Uterus (tissue), 4 donors: Measurements from ENCODE around the gene TRPM1. TPM values are rescaled to one million over a fixed set of nuclear protein-coding genes. Genes with fewer than 3 reads are reported as not detected.

Experiments
- DNase-seq, 2 donors: peaks; one replicate each; pipeline ENCODE4 v3.0.0-alpha.2; 2019 to 2020
- H3K27ac ChIP-seq, 2 donors: fragments of 200-600 bp; sonication (generic); 1 replicate in 1 of 2; 2 replicates in 1 of 2; pipeline ENCODE4 v1.5.1; 2016 to 2018
- H3K27me3 ChIP-seq, 2 donors: fragments of 200-600 bp; sonication (generic); one replicate each; pipeline ENCODE4 v1.5.1; 2018 to 2019; ENCODE audit warnings: control low read depth in 1 of 2
- H3K36me3 ChIP-seq, 2 donors: fragments of 200-600 bp; sonication (generic); one replicate each; pipeline ENCODE4 v1.5.1; 2019; ENCODE audit warnings: control low read depth in 1 of 2
- H3K4me1 ChIP-seq, 2 donors: fragments of 200-600 bp; sonication (generic); one replicate each; pipeline ENCODE4 v1.5.1; 2018 to 2019; ENCODE audit warnings: control low read depth in 1 of 2
- H3K4me3 ChIP-seq, 2 donors: fragments of 200-600 bp; sonication (generic); 1 replicate in 1 of 2; 2 replicates in 1 of 2; pipeline ENCODE4 v1.5.1; 2018 to 2019; ENCODE audit warnings: mild to moderate bottlenecking in 1 of 2
- H3K9me3 ChIP-seq, 2 donors: fragments of 200-600 bp; sonication (generic); one replicate each; pipeline ENCODE4 v1.5.1; 2019; ENCODE audit warnings: control low read depth in 1 of 2
- POLR2A ChIP-seq, 2 donors: fragments of 450-650 bp; IDR thresholded peaks; one replicate each; pipeline ENCODE4 v1.6.1; 2016; ENCODE audit warnings: antibody characterized with exemption in 2 of 2, mild to moderate bottlenecking in 1 of 2, moderate library complexity in 1 of 2
- intact Hi-C: fragments of 100-400 bp; cut with DNase I; formaldehyde crosslinking; loops from one replicate; pipeline ENCODE4 v1.15.1; 2023; ENCODE audit warnings: low total_unique reads
- total RNA-seq, 4 donors: library from RNA; depleted of rRNA in 3 of 4; stranded (reverse); fragments of >200 nt in 3 of 4; gene quantifications; one replicate each; pipeline versions ENCODE4 v1.1.0 to v1.2.4, GENCODE V29; 2014 to 2023
- TF ChIP-seq, protein P1 (sequence below), 4 experiments: fragments of 200-600 bp in 2 of 4; fragments of 450-650 bp in 2 of 4; sonication (generic) in 2 of 4; IDR thresholded peaks; one replicate each; pipeline ENCODE4 v1.5.1; 2016 to 2019; ENCODE audit warnings: antibody characterized with exemption in 4 of 4, mild to moderate bottlenecking in 2 of 4, moderate library complexity in 1 of 4
- donor health status: DM: yes; HTN: yes; CAD: no.

Gene TRPM1
- total RNA-seq = not detected

DNA sequence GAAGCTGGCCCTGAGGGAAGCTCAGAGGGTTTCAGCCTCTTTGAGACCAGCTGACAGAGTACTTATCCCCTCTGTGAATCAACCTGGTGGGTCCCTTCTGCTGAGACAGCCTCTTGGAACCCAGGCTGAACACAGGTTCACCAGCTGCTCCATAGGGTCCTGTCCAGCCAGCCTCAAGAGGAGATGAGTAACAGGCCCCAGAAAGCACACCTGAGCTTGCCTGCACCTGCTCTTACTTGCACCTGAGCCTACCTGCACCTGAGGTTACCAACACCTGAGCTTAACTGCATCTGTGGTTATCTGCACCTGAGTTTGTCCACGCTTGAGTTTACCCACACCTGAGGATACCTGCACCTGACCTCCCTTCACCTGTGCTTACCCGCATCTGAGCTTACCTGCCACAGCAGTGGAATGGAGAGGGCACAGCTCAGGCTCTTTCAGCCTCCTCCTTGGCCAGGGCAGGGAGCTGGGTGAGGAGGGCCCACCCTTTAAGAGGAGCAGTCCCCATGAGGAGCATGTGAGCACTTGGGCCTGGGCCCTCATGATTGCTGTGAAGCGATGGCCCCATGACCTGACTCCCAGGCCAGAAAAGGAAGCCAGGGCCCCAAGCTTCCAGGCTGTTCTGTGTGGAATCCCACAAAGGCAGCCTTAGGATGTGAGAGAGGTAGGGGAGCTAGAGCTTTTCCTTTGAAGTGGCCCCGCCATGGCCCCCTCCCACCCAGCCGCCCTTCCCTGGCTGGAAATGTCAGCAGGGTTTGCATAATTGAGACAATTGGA, at the start of gene TRPM1:
TSS of gene TRPM1 (minus strand) at position 464 of the 777 bp plus-strand sequence. CDS start 20,370 bp downstream, outside the sequence.
- H3K4me3 ChIP-seq = no peak within 1 kb of the TSS
- DNase-seq = no peak
- TF ChIP-seq, protein P1, sequence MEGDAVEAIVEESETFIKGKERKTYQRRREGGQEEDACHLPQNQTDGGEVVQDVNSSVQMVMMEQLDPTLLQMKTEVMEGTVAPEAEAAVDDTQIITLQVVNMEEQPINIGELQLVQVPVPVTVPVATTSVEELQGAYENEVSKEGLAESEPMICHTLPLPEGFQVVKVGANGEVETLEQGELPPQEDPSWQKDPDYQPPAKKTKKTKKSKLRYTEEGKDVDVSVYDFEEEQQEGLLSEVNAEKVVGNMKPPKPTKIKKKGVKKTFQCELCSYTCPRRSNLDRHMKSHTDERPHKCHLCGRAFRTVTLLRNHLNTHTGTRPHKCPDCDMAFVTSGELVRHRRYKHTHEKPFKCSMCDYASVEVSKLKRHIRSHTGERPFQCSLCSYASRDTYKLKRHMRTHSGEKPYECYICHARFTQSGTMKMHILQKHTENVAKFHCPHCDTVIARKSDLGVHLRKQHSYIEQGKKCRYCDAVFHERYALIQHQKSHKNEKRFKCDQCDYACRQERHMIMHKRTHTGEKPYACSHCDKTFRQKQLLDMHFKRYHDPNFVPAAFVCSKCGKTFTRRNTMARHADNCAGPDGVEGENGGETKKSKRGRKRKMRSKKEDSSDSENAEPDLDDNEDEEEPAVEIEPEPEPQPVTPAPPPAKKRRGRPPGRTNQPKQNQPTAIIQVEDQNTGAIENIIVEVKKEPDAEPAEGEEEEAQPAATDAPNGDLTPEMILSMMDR (IDR thresholded peaks at IDR 0.05) = no peak
- TF ChIP-seq POLR2A (IDR thresholded peaks at IDR 0.05) = no peak
- no peaks in the 10 kb centered on the region for H3K4me1 ChIP-seq
- H3K36me3 ChIP-seq = no peaks in the 10 kb centered on the region
- H3K27ac ChIP-seq = no peak within 1 kb of the TSS
- H3K9me3 ChIP-seq = no peaks in the 10 kb centered on the region
- intact Hi-C loops = no loop called here
- H3K27me3 ChIP-seq = no peaks in the 10 kb centered on the region

- no peak overlapping the region for H3K4me3 ChIP-seq
- H3K4me1 ChIP-seq = no peaks in the 10 kb centered on the region
- no peaks in the 10 kb centered on the region for H3K27me3 ChIP-seq
- no peak for TF ChIP-seq POLR2A (IDR thresholded peaks at IDR 0.05)
- TF ChIP-seq, protein P1 (IDR thresholded peaks at IDR 0.05) = no peak
- no peak for DNase-seq
- intact Hi-C loops = no loop called here
- no peaks in the 10 kb centered on the region for H3K36me3 ChIP-seq
- no peaks in the 10 kb centered on the region for H3K9me3 ChIP-seq
- no peak overlapping the region for H3K27ac ChIP-seq
Observed at GRCh38 chr15:31150732-31151231, 49.3 kb upstream of the TRPM1 start.

GRCh38 chr15:31149987-31150386, 48.5 kb upstream of the TRPM1 start:
- Histone ChIP-seq H3K9me3 (no peaks in the 10 kb centered on the region), H3K27me3 (no peaks in the 10 kb centered on the region), H3K36me3 (no peaks in the 10 kb centered on the region), H3K4me3 (no peak overlapping the region), H3K4me1 (no peaks in the 10 kb centered on the region), H3K27ac (no peak overlapping the region)
- intact Hi-C loops = no loop called here
- TF ChIP-seq, protein P1 (IDR thresholded peaks at IDR 0.05) = no peak
- TF ChIP-seq POLR2A (IDR thresholded peaks at IDR 0.05) = no peak
- no peak for DNase-seq

GRCh38 chr15:31149088-31149505, 47.6 kb upstream of the TRPM1 start:
- Histone ChIP-seq H3K4me3 (no peak overlapping the region), H3K9me3 (no peaks in the 10 kb centered on the region), H3K27ac (no peak overlapping the region), H3K27me3 (no peaks in the 10 kb centered on the region), H3K4me1 (no peaks in the 10 kb centered on the region), H3K36me3 (no peaks in the 10 kb centered on the region)
- TF ChIP-seq, protein P1 (IDR thresholded peaks at IDR 0.05) = no peak
- TF ChIP-seq POLR2A (IDR thresholded peaks at IDR 0.05) = no peak
- intact Hi-C loops = no loop called here
- DNase-seq = no peak

DNA sequence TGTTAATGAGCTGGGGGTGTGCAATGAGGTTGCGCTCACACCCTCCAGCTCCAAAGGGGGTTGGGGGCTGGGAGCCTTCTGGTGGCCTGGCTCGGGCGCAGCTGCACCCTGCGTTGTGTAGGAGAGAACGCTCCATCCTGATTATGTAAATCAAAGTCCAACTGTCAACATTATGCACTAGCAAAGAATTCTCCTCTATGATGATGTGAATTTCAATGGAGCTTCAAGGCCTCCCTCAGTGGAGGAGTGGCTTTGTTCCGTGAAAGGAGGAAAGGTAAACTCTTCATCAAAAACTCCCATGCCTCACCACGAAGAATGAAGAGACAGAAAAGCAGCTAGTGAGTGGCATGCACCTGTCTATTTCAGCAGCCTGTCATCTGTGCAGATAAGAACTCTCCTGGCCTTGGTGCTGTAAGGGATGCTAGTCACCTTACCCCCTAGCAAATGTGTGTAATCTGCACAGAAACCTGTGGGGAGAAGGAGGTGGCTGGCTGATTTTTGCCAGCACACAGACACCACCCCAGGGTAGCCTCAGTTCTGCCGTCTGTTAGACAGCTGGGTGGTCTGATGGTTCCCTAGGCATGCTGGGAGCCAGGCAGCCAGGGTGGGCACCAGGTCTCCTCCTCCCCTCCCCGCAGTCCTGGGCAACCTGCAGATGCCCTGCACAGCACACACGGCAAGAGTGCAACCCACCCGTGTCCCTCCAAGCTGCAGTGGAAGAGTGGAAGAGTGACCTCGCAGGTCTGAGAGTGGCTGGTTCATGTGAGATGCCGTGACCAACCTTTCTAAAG, 47.0 kb upstream of the TRPM1 start:
- no peak for DNase-seq
- intact Hi-C loops = no loop called here
- TF ChIP-seq, protein P1 (IDR thresholded peaks at IDR 0.05) = no peak
- no peak for TF ChIP-seq POLR2A (IDR thresholded peaks at IDR 0.05)

More for the DNA sequence above, 47.0 kb upstream of the TRPM1 start:
- Histone ChIP-seq H3K4me1 (no peaks in the 10 kb centered on the region), H3K4me3 (no peak overlapping the region), H3K27me3 (no peaks in the 10 kb centered on the region), H3K36me3 (no peaks in the 10 kb centered on the region), H3K27ac (no peak overlapping the region), H3K9me3 (no peaks in the 10 kb centered on the region)
